Omental fat pad (tissue), 4 donors: ENCODE results near the gene TPMT. TPM values are rescaled to one million over a fixed set of nuclear protein-coding genes. Genes with fewer than 3 reads are reported as not detected.

Experiments
- ATAC-seq: fragments of 150-250 bp; one replicate; pipeline ENCODE4 v1.9.1; 2016; ENCODE audit warnings: mild to moderate bottlenecking, moderate library complexity; ENCODE audit not compliant: low FRiP score
- DNase-seq: peaks from one replicate; pipeline ENCODE4 v3.0.0-alpha.2; 2019; ENCODE audit warnings: low spot score
- CTCF ChIP-seq, 3 donors: fragments of 450-650 bp; IDR thresholded peaks; one replicate each; pipeline ENCODE4 v1.5.1; 2016 to 2017; ENCODE audit warnings: antibody characterized with exemption in 3 of 3, mild to moderate bottlenecking in 3 of 3, moderate library complexity in 2 of 3
- total RNA-seq, 4 donors: library from RNA; depleted of rRNA; stranded (reverse); fragments of >200 nt; gene quantifications; one replicate each; pipeline ENCODE4 v1.1.0, GENCODE V29; 2016

Gene TPMT
- 1 to 10 TPM; 4.5 to 7.2 (median 6.8) TPM for total RNA-seq

DNA sequence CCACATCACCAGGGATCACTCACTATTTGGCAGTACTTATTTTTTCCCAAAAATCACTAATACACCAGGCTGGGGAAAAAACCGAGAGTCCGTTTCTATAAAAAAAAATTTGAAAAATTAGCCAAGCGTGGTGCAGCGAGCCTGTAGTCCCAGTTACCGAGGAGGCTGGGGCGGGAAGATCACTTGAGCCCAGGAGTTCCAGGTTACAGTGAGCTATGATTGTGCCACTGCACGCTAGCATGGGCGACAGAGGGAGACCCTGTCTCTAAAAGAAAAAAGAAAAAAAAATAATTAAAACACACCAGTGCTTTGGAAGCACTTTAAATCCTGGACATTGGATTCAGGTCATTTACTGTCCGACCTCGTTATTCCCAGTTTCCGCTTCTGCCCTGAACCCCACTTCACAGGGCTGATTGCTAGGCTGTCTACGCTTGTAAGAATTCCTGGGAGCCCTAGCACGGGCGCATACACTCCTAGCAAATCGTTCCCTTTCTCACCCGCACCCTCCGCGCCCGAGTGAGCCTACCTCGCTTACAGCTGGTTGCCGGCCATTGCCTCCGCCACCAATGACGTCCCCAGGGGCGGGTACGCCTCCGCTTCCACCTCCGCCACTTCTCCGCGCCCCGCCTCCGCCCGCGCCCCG, at the start of gene TPMT:
Gene TPMT (minus strand): TSS at position 571 of the 643 bp plus-strand sequence. CDS start 5,950 bp downstream, outside the sequence.
- DNase-seq = no peak
- ATAC-seq = no peak
- TF ChIP-seq CTCF (IDR thresholded peaks at IDR 0.05) = no peak

- ATAC-seq (no peak), DNase-seq (no peak)
- no peak for TF ChIP-seq CTCF (IDR thresholded peaks at IDR 0.05)
Observed at GRCh38 chr6:18203786-18204185, 48.9 kb upstream of the TPMT start.

GRCh38 chr6:18192026-18192425, 37.1 kb upstream of the TPMT start:
- DNase-seq = no peak
- TF ChIP-seq CTCF (IDR thresholded peaks at IDR 0.05) = no peak
- ATAC-seq = no peak

GRCh38 chr6:18189196-18189595, 34.3 kb upstream of the TPMT start:
- no peak for TF ChIP-seq CTCF (IDR thresholded peaks at IDR 0.05)
- DNase-seq (no peak), ATAC-seq (no peak)

GRCh38 chr6:18187701-18188100, 32.8 kb upstream of the TPMT start:
- ATAC-seq = no peak
- TF ChIP-seq CTCF (IDR thresholded peaks at IDR 0.05) = no peak
- DNase-seq = no peak

DNA sequence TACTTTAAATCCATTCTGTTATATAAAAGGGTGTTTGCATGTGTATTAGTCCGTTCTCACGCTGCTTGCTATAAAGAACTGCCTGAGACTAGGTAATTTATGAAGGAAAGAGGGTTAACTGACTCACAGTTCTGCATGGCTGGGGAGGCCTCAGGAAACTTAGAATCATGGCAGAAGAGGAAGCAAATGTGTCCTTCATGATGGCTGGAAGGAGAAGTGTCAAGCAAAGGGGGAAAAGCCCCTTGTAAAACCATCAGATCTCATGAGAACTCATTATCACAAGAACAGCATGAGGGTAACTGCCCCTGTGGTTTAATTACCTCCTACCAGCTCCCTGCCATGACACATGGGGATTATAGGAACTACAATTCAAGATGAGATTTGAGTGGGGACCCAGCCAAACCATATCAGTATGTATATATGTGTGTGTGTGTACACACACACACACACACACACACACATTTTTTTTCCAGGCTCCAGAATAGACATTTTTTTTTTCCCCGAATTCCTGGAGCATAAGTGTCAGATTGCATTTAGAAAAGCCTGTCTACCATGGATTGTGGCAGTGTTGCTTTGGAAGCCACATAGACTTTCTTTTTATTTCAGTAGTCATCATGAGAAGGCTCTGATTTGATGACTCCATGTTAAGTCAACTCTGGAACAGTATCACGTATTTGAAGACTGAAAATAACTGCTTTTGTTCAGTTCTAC, 31.8 kb upstream of the TPMT start:
- DNase-seq (no peak), ATAC-seq (no peak)
- no peak for TF ChIP-seq CTCF (IDR thresholded peaks at IDR 0.05)

GRCh38 chr6:18186033-18186432, 31.2 kb upstream of the TPMT start:
- TF ChIP-seq CTCF (IDR thresholded peaks at IDR 0.05) = no peak
- no peak for ATAC-seq
- DNase-seq = no peak
